RWPE1 (cell line): ENCODE measurements around the gene THAP12.
"Not testable (repeated sequence)": the region's sequence is repeated elsewhere in the genome, so short reads cannot be mapped to it uniquely, and the experiment has no call there.

Experiments used
- CTCF ChIA-PET: fragments of 350-600 bp; sonication (Branson Sonifier 250); formaldehyde crosslinking; extraction: SDS; loops from one replicate; lab custom pipeline; 2021; lab: Yijun Ruan, JAX
- POLR2A ChIA-PET: fragments of 400-600 bp; formaldehyde crosslinking; extraction: SDS; loops from one replicate; lab custom pipeline; 2020; ENCODE audit warnings: antibody characterized with exemption; ENCODE audit not compliant: low non-redundant PET; lab: Yijun Ruan, JAX
- DNase-seq: peaks from one replicate; pipeline ENCODE4 v3.0.0; 2012; ENCODE audit warnings: low spot score
- H3K27ac ChIP-seq: fragments of 450-650 bp; 2 replicates; pipeline ENCODE4 v1.5.1; 2017
- TF ChIP-seq, protein P1 (sequence below): fragments of 450-650 bp; conservative IDR thresholded peaks from 2 replicates; pipeline ENCODE4 v1.5.1; 2017; ENCODE audit warnings: low read depth, mild to moderate bottlenecking

The THAP12 gene

DNA sequence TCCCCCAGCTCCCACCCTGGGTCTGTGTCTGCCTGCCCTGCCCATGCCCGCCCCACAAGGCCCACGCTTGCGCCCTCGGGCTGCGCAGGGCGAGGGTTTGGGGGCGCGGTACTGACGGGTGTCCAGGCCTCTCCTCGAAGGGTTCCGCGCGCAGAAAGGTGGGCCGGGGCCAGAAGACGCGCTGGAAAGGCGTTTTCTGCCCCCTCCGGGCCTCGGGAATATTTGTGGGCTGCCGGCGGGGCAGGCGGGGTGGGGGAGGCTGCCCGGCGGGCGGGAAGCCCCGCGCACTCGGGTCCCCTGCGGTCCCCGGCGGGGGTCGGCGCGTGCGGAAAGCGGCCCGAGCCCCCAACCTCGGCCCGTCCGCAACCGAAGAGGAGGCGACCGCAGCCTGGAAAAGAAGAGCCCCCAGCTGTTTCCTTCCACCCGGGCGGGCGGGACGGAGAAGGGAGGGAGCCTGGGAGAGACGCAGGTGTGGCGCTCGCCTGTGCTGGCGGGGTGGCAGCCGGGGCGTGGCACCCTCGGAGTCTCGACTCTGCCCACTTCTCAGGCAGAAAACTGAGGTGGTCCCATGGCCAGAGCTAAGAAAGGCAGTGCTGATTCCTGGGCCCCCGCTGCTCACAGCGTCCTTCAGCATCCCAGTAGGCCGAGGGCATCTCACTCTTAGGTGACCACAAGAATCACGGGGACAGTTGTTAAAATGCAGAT lies 59.0 kb downstream of the THAP12 start:
- TF ChIP-seq, protein P1, sequence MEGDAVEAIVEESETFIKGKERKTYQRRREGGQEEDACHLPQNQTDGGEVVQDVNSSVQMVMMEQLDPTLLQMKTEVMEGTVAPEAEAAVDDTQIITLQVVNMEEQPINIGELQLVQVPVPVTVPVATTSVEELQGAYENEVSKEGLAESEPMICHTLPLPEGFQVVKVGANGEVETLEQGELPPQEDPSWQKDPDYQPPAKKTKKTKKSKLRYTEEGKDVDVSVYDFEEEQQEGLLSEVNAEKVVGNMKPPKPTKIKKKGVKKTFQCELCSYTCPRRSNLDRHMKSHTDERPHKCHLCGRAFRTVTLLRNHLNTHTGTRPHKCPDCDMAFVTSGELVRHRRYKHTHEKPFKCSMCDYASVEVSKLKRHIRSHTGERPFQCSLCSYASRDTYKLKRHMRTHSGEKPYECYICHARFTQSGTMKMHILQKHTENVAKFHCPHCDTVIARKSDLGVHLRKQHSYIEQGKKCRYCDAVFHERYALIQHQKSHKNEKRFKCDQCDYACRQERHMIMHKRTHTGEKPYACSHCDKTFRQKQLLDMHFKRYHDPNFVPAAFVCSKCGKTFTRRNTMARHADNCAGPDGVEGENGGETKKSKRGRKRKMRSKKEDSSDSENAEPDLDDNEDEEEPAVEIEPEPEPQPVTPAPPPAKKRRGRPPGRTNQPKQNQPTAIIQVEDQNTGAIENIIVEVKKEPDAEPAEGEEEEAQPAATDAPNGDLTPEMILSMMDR, result no peak
- POLR2A ChIA-PET, result no interaction called here
- DNase-seq, result no peak
- CTCF ChIA-PET, result interaction anchor here (0.6 to 6.5 kb wide), 2 partner anchors 113 to 1416 kb away, joined by 3 to 87 read pairs; partner anchors contain the start of gene WNT11
- H3K27ac ChIP-seq, result no peak overlapping the region

DNA sequence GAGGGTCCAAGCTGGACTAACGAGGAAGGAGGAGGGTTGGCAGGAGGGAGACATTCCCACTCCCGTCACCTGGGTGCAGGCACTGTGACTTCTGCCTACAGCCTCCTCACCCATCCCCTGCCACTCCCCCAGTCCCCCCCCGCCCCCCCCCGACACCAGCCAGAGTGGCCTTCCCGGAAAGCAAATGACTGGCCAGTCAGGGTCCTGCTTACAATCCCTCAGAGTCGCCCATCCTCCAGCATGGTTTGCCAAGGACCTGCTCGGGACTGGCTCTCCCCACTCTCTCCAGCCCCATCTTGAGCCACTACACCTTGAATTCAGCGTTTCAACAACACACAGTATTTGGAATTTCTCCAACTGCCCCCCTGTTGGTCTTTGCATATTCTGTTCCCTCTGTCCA lies 59.6 kb downstream of the THAP12 start:
- TF ChIP-seq, protein P1, result no peak
- no peak overlapping the region for H3K27ac ChIP-seq
- DNase-seq, result no peak
- ChIA-PET POLR2A (no interaction called here), CTCF (interaction anchor here (6.5 kb wide), 1 partner anchor 112 kb away, joined by 87 read pairs; the partner anchor contains the start of gene WNT11)

DNA sequence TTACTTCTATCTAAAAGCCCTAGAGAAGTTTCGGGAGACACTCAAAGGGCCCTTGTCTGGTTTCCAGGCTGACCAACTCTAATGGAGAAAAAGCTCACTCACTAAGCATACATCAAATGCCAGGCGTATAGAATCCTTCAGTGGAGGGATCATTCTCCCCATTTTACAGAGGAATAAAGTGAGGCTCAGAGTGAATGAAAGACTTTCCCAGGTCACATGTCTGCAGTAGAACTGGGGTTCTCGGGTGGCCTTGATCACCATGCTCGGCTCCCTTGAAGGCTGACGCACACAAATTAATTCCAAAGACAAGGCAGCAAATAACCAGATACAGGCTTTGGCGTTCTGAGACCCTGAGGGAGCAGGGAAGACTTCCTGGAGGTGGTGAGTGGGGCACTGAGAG lies 60.0 kb downstream of the THAP12 start:
- CTCF ChIA-PET, result interaction anchor here (6.5 kb wide), 1 partner anchor 112 kb away, joined by 87 read pairs; the partner anchor contains the start of gene WNT11
- POLR2A ChIA-PET, result no interaction called here
- TF ChIP-seq, protein P1, result no peak

DNA sequence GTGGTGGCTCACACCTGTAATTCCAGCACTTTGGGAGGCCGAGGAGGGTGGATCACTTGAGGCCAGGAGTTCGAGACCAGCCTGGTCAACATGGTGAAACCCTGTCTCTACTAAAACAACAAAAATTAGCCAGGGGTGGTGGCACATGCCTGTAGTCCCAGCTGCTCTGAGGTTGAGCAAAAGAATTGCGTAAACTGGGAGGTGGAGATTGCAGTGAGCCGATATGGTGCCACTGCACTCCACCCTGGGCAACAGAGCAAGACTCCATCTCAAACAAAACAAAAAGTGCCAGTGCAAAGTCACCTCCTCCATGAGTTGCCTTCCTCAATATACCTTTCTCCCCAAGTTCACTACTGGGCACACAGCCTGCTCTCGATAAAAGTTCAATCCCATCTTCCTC lies 61.1 kb downstream of the THAP12 start:
- CTCF ChIA-PET, result interaction anchor here (0.7 to 6.5 kb wide), 3 partner anchors 8 to 111 kb away, joined by 3 to 87 read pairs (median 4); partner anchors contain the start of gene WNT11
- H3K27ac ChIP-seq, DNase-seq, POLR2A ChIA-PET: not testable (repeated sequence)

More for the DNA sequence above, 60.0 kb downstream of the THAP12 start:
- H3K27ac ChIP-seq, result no peak overlapping the region
- no peak for DNase-seq

DNA sequence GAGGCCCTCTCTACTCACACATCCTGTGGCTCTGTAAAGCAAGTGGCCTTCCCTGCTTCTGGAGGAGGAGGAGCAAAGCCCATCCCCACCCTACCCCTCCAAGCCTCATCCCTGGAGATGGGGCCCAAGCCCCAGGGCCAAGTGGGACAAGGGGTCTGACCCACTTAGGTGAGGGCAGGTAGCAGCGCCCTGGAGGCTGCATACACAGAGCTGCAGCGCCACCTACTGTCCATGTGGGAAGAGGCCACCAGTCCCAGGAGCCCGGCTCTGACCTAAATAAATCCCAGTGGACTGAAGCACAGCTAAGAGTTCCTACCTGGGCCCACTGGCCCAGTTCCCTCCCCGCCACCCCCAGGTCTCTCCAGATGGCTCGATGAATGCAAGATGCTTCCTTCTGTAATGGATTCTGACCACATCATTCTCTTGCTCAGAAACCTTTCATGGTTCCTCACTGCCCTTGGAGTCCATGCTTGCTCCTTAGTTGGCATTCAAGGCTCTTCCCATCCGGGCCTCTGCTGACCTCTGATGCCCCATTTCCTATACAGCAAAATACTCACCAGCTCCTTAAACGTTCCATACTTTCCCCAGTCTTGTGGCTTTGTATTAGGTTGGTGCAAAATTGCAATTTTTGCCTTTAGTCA lies 62.1 kb downstream of the THAP12 start:
- DNase-seq, result peak; percentile 80
- POLR2A ChIA-PET, result no interaction called here
- CTCF ChIA-PET, result interaction anchor here (0.5 to 6.5 kb wide), 16 partner anchors 9 to 702 kb away, joined by 3 to 87 read pairs (median 3); partner anchors contain the start of gene WNT11
- H3K27ac ChIP-seq, result no peak overlapping the region
- TF ChIP-seq, protein P1, result peak; percentile 87

DNA sequence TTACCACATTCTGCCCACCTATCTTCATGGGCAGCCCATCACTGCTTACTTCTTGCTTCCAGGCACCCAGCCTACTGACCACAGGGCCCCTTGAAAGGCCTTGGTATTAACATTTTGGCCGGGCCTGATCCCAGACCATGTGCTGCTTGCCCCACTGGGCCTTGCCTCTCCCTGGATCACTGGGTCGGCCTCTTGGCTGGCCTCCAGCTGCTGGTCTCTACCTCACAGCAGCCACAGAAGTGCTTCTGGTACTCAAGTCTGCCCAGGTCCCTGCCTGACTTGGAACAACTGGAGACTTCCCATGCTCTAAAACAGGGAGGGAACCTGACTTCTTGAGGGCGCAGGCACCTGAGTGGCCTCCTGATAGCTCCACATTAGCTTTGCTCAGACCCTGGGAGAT lies 63.6 kb downstream of the THAP12 start:
- ChIA-PET POLR2A (no interaction called here), CTCF (interaction anchor here (0.6 to 6.5 kb wide), 3 partner anchors 40 to 108 kb away, joined by 3 to 87 read pairs (median 3); partner anchors contain the start of gene WNT11)
- DNase-seq, result no peak
- TF ChIP-seq, protein P1, result no peak
- no peak overlapping the region for H3K27ac ChIP-seq

DNA sequence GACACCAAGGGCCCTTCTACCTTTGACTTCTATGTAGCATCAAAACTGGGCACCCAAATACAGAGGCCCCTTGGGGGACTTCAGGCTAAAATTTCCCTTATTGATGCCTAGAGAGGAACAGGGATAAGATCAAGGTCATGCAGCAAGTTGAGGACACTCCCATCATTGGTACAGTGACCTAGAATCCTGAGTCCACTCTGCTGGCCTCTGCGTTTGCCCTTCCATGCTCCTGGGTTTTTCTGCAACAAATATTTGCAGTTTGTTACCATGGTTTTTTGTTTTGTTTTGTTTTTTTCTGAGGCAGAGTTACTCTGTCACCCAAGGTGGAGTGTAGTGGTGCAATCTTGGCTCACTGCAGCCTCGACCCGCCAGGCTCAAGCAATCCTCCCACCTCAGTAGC lies 64.2 kb downstream of the THAP12 start:
- CTCF ChIA-PET, result interaction anchor here (0.6 to 6.5 kb wide), 3 partner anchors 106 to 331 kb away, joined by 3 to 87 read pairs (median 3); partner anchors contain the start of gene WNT11

More for the DNA sequence above, 64.2 kb downstream of the THAP12 start:
- POLR2A ChIA-PET, result no interaction called here
- DNase-seq, result no peak
- H3K27ac ChIP-seq, result no peak overlapping the region
- TF ChIP-seq, protein P1, result no peak
